Left colon (tissue), 2 donors: ENCODE data around the gene ZG16. TPM values are rescaled to one million over a fixed set of nuclear protein-coding genes. Genes with fewer than 3 reads are reported as not detected.

Source experiments
- total RNA-seq, 2 donors: library from RNA; stranded (reverse); fragmentation: NEBNext Ultra II Directional; extraction: Animal tissue kit (Norgen Biotek cat#: 25700); gene quantifications; one replicate each; pipeline ENCODE4 v1.2.1, GENCODE V29; 2021
- donor health status: DM: no; HTN: no; CAD: no.
- donor health status: DM: yes; HTN: yes; CAD: no.

The ZG16 gene
- total RNA-seq, 2 donors from 2014 or later: 1,315 to 1,793 TPM

Other genes starting within 250 kb of the ZG16 start
- 1 to 10 TPM; 1.8 to 3.5 TPM for gene SPN, start 115.0 kb upstream of the ZG16 start, total RNA-seq
- 10 to 100 TPM; 44.9 to 47.4 TPM for gene QPRT, start 99.1 kb upstream of the ZG16 start, total RNA-seq
- 1 to 10 TPM; 1.6 to 3.2 TPM for gene C16orf54, start 32.3 kb upstream of the ZG16 start, total RNA-seq
- gene KIF22, start 12.5 kb downstream of the ZG16 start, total RNA-seq: 10 to 100 TPM; 53.0 to 55.2 TPM
- gene MAZ, start 28.3 kb downstream of the ZG16 start, total RNA-seq: 100 to 1,000 TPM; 252 to 365 TPM
- 1 to 10 TPM; 1.3 to 2.0 TPM for gene PRRT2, start 33.9 kb downstream of the ZG16 start, total RNA-seq
- gene PAGR1, start 37.9 kb downstream of the ZG16 start, total RNA-seq: 10 to 100 TPM; 16.8 to 17.4 TPM
- gene MVP, start 42.2 kb downstream of the ZG16 start, total RNA-seq: 100 to 1,000 TPM; 467 to 578 TPM
- gene CDIPT, start 85.0 kb downstream of the ZG16 start, total RNA-seq: 10 to 100 TPM; 62.9 to 85.3 TPM
- 10 to 100 TPM; 11.1 to 13.0 TPM for gene SEZ6L2, start 121.3 kb downstream of the ZG16 start, total RNA-seq
- 1 to 10 TPM; 1.7 to 2.0 TPM for gene ASPHD1, start 122.2 kb downstream of the ZG16 start, total RNA-seq
- 10 to 100 TPM; 22.2 to 35.2 TPM for gene KCTD13, start 148.0 kb downstream of the ZG16 start, total RNA-seq
- gene TMEM219, start 183.8 kb downstream of the ZG16 start, total RNA-seq: 100 to 1,000 TPM; 187 to 192 TPM
- gene TAOK2, start 195.6 kb downstream of the ZG16 start, total RNA-seq: 10 to 100 TPM; 44.5 TPM
- 10 to 100 TPM in 1 of 2 donors, 1 to 10 TPM in 1; 7.6 to 11.9 TPM for gene HIRIP3, start 217.4 kb downstream of the ZG16 start, total RNA-seq
- 10 to 100 TPM; 61.4 to 73.7 TPM for gene INO80E, start 218.0 kb downstream of the ZG16 start, total RNA-seq
- 1 to 10 TPM; 7.5 to 9.2 TPM for gene DOC2A, start 232.8 kb downstream of the ZG16 start, total RNA-seq
- gene C16orf92, start 244.9 kb downstream of the ZG16 start, total RNA-seq: not detected